Activated CD8-positive, alpha-beta memory T cell treated with anti-CD3 and anti-CD28 coated beads, Interleukin-2, amount 50 U/mL, for 1 hour (primary cell): ENCODE measurements around the gene PUS7.
"Not testable (repeated sequence)": the region's sequence is repeated elsewhere in the genome, so short reads cannot be mapped to it uniquely, and the experiment has no call there.

Experiments used
- DNase-seq: peaks from one replicate; pipeline ENCODE4 v3.0.0-alpha.2; 2020; ENCODE audit errors: extremely low read depth

PUS7 gene, protein sequence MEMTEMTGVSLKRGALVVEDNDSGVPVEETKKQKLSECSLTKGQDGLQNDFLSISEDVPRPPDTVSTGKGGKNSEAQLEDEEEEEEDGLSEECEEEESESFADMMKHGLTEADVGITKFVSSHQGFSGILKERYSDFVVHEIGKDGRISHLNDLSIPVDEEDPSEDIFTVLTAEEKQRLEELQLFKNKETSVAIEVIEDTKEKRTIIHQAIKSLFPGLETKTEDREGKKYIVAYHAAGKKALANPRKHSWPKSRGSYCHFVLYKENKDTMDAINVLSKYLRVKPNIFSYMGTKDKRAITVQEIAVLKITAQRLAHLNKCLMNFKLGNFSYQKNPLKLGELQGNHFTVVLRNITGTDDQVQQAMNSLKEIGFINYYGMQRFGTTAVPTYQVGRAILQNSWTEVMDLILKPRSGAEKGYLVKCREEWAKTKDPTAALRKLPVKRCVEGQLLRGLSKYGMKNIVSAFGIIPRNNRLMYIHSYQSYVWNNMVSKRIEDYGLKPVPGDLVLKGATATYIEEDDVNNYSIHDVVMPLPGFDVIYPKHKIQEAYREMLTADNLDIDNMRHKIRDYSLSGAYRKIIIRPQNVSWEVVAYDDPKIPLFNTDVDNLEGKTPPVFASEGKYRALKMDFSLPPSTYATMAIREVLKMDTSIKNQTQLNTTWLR

DNA sequence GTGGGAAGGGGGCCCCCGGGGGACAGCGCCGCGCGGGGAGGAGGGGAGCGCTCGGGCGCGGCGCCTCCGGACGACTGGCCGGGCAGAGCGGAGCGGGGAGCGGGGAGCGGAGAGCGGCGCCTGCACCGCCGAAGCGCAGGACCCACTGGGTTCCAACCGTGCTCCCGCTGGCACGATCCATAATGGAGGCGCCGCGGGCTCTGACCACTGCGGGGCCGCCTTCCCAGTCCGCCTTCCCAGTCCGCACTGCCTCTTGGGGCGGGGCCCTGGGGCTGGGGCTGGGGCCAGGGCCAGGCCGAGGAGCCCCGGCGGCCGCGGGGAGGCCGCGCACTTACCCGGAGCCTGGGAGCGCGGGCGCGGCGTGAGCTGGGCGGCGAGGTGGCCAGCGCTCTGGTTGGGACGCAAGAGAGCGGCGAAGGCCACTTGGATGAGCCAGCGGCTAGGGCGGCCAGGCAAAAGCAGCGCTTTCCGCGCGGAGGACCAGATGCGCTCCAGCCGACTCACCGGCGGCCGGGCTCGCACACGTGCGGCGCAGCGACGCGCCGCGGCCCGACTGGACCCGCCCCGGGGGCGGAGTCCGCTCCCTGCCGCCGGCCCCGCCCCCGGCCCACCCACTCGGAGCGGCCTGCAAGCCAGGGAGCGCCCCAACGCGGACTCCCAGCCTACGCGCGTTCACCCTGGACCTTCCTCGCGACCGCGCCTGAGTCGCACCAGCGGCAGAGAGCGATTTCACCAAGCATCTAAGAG is at the start of gene PUS7:
Gene PUS7, minus strand, starts transcription at position 555 of the 747 bp plus-strand sequence. CDS start 13,759 bp downstream, outside the sequence.
- DNase-seq: peak; percentile 45

DNA sequence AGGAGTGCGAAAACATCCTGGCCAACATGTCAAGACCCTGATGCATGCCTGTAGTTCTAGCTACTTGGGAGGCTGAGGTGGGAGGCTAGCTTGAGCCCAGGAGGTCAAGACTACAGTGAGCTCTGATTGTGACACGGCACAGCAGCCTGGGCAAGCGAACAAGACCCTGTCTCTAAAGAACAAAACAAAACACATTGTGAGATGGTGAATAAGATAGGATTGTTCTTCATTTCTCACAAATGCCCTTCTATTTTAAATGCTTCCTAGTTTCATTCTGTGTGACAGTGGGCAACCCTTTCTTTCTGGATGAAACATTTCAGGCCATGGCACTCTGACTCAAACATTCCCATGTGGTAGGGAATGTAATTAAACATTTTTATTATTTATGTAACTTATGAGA is 45.8 kb upstream of the PUS7 start:
- DNase-seq: no peak

DNA sequence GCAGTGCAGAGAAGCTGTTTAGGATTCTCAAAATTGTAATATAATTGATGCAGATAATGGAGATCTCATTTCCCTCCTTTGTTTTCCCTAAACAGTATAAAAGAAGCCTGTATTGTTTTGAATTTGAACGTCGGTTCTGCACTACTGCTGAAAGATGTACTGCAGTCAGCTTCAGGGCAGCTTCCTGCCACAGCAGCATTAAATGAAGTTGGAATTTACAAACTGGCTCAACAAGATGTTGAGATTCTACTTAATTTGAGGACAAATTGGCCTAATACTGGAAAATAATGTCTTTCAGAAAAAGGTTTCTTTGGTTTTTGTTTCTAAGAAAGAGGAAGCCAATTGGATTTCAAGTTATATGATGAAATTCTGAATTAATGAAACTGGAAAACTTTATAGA is 45.0 kb upstream of the PUS7 start:
- DNase-seq: no peak

DNA sequence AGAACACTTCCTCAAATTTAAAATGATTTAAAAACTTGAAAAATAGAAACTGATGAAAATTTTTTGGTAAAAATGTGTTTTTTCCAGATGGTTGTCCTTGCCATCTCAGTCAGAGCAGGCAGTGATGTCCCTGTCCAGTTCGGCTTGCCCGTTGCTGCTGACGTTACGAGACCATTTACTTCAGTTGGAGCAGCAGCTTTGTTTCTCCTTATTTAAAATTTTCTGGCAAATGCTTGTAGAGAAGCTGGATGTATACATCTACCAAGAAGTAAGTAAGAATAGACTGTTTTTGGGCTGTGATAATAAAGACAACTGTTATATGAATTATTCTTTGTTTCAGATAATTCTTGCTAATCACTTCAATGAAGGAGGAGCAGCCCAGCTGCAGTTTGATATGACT is 43.1 kb upstream of the PUS7 start:
- DNase-seq: no peak

DNA sequence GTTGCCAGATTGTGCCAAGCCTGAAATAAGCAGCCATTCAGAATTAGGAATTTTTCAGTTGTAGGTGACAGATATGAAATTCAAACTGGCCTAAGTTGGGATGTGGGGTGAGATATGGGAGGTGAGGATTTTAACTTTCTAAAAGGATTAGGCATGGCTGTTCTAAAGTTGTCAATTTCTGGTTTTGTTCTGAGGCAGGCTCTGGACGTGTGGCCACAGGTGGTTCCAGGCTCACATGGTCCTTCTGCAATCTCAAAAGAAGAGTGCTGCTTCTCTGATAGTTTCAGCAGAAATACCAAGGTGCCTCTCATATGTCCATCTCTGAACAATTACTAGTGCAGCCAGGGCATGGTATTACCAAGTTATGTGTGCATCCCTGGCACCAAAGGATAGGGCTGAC is 37.9 kb upstream of the PUS7 start:
- DNase-seq: no peak

DNA sequence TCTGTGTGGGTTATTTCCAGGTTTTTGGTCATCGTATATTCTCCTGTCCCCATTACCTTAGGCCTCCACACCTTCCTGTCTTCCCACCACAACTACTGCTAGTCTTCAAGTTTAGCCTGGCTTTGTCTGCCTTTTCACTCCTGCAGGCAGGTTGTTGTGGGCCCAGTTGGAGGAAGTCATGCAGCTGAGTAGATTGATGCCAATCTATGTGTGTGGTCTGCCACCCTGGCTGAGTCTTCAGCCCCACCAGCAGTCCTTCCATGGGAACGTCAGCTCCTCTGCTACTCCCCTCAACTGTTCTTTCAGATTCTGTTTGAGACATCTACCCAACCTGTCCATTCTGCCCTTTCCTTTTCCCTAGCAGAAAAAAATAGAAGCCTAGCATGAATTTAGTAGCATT is 16.3 kb upstream of the PUS7 start:
- DNase-seq: no peak

DNA sequence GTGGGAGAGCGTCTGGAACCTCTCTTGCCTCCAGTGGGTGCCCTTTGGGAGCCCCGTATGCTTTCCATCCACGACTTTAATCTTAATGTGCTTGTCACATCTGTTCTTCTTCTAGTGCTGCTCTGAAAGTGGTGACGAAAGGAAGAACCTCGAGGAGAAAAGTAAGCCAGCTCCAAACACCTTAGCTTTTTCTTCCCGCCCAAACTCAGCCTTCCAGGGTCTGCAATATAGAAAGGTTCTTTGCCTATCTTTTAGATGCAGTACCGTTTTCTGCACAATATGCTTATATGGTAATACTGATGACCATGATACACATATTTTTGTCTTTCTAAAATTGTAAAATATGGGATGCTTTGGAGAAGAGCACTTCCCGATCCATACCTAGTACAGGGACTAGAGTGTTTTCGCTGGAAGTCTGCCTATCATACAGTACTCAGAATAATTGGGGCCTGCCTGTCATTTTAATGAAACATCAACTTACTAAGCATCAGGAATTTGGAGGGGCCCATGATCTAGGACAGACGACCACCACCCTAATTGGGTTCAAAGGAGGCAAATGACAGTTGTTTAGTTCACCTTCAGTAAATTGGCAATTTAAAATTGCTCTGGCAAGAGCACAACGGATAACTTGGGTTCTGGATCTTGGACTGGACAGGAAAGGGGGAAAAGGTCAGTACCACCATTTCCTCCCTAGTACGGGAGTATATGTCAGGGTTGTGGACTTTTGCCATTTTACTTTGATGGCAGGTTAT is 10.8 kb upstream of the PUS7 start:
- DNase-seq: no peak

DNA sequence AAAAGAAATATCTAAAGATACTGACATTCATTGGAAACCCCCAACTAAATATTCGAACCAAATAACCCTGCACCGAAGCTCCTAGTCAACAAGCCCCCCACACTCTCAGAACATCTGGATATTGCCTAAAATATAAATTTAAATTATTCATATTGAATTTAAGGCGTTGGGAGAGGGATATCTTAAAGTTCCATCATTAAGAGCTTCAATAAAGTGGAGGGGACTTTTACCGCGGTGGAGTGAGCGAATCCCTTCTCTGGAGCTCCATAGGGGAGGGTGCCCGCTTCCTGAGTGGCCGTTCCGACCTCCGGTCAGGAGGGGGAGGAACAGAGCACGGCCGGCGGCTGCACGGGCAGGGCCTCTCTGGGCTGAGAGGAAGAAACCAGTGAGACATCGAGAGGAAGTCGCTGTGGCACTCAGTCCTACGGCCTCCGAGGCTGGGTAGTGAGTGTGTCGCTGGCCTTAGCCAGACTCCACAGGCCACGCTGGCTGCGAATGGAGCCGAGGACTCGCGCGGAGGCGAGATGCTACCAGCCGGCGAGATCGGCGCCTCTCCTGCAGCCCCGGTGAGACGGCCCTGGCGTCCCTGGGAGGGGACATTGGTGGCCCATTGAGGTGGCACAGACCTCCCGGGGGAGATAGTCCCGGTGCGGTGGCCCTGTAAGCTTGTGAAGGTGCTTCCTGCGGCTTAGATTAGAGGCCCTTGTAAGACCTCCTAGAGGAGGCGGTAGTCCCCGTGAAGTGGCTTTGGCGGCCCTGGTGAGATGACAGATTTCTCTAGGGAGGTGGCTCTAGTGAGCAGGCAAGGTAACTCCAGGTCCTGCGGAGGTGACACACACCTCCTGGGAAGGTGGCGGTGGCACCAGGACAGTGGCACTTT is 10.0 kb upstream of the PUS7 start, which contains the start of gene RINT1:
Gene RINT1, plus strand, starts transcription at position 410 of the 880 bp plus-strand sequence. Its CDS starts 115 bp downstream, at position 525.
- peak; percentile 61 for DNase-seq

DNA sequence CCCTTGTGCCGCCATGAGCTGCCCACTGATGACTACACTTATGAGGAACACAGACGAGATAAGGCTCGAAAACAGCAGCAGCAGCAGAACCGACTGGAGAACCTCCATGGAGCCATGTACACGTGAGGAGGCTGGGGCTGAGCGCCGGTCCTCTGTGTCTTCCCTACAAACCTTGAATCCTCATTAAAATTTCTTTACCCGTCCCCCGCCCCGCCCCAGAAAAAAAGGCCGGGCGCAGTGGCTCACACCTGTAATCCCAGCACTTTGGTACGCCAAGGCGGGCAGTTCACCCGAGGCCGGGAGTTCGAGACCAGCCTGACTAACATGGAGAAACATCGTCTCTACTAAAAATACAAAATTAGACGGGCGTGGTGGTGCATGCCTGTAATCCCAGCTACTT is 8.5 kb upstream of the PUS7 start:
- no peak for DNase-seq

DNA sequence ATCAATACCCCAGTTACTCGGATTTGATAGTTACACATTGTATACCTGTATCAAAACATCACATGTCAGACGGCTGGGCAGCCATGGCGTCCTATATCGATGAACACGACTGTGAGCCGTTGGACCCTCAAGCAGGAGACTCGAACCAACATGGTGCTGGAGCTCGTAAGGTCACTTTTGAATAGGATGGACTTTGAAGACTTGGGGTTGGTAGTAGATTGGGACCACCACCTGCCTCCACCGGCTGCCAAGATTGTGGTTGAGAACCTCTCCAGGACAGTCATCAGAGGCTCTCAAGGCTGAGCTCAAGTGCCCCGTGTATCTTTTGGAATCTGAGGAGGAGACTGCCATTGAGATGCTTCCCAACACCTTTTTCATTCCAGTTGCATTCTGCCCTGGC is 8.1 kb upstream of the PUS7 start:
- DNase-seq: no peak

DNA sequence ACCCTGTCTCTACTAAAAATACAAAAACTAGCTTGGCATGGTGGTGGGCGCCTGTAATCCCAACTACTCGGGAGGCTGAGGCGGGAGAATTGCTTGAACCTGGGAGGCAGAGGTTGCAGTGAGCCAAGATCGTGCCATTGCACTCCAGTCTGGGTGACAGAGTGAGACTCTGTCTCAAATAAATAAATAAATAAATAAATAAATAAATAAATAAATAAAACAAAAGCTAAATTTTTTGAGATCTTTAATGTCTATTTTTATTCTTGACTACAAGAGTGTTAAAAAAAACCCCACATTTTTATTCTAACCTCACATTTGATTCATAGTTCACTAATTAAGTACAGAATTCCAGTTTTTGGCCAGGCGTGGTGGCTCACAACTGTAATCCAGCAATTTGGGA is 5.7 kb upstream of the PUS7 start:
- DNase-seq: not testable (repeated sequence)

DNA sequence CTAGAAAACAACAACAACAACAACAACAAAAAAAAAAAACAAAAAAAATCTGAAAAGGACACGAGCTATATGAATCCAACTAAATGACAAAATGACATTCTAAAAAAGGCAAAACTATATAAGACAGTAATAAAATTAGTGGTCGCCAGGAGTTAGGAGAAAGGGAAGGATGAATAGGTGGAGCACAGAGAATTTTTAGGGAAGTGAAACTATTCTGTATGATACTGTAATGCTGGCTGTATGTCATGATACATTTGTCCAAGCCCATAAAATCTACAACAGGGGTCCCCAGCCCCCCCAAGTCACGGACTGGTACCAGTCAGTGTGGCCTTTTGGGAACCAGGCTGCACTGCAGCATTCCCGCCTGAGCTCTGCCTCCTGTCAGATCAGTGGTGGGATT is 2.8 kb upstream of the PUS7 start:
- DNase-seq: no peak

DNA sequence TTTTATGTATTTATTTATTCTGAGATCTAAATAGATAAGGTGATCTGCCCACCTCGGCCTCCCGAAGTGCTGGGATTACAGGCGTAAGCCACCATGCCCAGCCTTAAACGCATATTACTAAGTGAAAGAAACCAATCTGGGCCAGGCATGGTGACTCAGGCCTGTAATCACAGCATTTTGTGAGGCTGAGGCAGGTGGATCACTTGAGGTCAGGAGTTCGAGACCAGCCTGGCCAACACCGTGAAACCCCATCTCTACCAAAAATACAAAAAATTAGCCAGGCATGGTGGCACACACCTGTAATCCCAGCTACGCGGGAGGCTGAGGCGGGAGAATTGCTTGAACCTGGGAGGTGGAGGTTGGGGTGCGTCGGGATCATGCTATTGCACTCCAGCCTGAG is 2.4 kb upstream of the PUS7 start:
- DNase-seq: not testable (repeated sequence)

DNA sequence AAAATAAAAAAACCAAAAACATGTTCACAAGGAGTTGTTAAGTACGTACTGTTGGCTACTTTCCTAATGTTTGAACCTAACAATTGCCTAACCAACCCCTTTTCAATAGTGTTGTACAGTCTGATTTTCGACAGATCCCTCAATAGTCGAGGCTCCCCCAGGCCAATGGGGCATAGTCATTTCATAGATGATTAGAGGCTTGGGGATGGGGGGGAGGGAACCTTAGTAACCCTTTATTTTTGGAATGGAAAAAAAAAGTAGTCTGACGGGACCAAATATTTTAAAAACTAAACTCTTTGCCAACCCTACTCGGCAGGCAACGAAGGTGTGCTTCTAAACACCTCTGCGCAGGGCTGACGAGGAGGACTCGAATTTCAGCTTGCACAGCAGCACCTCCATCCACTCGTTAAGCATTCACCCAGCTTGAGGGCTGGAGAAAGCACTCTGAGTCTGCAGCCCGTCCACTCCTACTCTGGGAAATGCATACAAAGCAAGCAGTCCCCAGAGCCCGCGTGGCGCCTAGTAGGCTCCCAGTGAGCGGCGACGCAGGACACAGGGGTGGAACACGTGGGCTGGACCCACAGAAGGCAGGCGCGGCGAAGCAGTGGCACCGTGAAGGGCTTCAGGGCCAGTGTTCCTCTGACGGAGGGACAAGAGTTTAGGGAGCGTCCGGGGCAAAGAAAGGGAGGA is 899 bp downstream of the PUS7 start:
- no peak for DNase-seq

DNA sequence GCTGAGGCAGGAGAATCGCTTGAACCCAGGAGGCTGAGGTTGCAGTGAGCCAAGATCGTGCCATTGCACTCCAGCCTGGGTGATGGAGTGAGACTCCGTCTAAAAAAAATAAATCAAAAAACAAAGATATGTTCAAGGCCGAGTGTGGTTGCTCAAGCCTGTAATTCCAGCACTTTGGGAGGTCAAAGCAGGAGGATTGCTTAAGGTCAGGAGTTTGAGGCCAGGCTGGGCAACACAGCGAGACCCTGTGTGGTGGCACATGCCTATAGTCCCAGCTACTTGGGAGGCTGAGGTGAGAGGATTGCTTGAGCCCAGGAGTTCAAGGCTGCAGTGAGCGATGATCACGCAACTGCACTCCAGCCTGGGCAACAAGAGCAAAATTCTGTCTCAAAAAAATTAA is 1.5 kb downstream of the PUS7 start:
- not testable (repeated sequence) for DNase-seq

DNA sequence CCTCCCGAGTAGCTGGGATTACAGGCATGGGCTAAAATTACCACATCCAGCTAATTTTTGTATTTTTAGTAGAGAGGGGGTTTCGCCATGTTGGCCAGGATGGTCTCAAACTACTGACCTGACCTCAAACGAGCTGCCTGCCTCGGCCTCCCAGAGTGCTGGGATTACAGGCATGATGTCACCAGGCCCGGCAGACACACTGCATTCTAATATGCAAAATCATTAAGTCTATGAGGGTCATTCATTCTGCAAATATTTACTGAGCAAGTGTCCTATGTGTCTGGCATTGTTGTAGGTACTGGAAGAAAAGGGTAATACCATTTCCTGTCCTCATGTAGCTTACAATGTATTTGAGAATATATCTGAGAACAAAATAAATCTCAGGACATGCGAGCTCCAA is 2.7 kb downstream of the PUS7 start:
- DNase-seq: no peak

DNA sequence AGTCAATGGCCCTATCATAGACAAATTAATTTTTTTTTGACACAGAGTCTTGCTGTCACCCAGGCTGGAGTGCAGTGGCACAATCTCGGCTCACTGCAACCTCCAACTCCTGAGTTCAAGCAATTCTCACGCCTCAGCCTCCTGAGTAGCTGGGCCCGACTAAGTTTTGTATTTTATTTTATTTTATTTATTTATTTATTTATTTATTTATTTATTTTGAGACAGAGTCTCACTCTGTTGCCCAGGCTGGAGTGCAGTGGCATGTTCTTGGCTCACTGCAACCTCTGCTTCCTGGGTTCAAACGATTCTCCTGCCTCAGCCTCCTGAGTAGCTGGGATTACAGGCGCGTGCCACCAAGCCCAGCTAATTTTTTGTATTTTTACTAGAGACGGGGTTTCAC is 6.5 kb downstream of the PUS7 start:
- not testable (repeated sequence) for DNase-seq

DNA sequence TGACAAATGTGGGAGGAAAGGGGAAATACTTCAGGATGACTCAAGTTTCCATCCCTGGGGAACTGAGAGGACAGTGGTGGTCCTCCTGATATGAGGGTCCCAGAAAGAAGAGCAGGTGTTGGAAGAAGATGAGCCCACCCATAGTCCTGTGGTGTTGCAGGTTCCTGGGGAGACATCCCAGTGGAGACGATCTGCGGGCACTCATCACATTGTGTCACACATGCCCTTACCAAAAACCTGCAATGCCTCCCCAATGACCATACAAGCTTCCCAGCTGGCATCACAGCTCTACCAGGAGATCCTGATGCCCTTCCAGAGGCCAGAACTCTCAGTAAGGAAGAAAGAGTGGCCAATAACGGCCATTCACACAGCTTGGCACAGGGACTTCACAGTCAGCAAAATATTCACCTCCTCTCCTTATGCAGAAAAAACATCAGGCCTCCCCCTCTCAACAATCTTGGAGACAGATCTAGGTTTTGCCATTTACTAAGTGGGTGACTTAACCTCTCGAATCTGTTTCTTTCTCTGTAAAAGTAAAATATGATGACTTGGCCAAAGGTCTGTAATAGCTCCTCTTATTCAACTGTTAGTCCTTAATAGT is 9.0 kb downstream of the PUS7 start:
- DNase-seq: no peak

DNA sequence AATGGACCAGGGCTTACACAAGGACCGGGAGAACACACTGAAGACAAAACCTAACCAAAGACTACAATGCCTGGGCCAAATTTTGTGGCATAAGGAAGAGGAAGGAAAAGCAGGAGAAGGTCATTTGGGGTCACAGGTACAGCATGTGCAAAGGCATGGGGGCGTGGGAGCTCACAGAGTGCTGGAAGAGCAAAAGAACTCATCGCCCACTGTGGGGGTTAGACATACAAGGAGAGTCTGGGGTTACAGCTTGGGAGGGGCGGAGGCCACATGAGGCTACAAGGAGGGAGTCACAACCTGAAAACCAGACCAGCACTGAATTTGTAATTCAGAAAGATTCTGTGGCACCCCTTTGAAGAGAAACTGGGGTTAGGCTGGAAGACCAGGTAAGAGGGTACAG is 9.7 kb downstream of the PUS7 start:
- DNase-seq: no peak

DNA sequence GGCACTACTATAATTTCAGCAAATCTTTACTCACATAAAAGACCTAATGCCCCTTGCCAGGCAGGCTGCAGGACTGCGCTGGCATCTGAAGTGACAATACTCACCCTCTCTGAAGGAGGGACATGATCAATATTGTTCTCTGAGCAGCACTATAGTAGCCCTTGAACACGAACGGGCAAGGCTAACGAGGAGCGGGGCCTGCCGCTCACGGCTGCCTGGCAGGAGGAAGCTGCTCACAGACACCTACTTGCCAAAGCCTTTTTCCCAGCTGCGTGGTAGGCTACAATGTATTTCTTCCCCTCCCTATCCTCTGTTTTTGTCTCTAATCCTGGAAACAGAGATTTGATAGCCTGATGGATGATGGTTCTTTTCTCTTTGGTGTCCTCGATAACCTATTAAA is 19.9 kb downstream of the PUS7 start:
- DNase-seq: no peak
